GM12892 (cell line): ENCODE data around the gene NANS.

Source experiments
- POLR2A ChIP-seq: IDR thresholded peaks from 2 replicates; pipeline ENCODE4 v1.6.1; 2011; ENCODE audit warnings: low read depth, low read length, control low read depth
- POLR2AphosphoS5 ChIP-seq: IDR thresholded peaks from 2 replicates; pipeline ENCODE4 v1.6.1; 2011; ENCODE audit warnings: low read depth, low read length, control low read depth
- TAF1 ChIP-seq: IDR thresholded peaks from 2 replicates; pipeline ENCODE4 v1.6.1; 2011; ENCODE audit warnings: low read depth, mild to moderate bottlenecking, control low read depth, low read length, borderline replicate concordance

GRCh38 chr9:98020476-98021145, 35.9 kb upstream of the NANS start:
- TF ChIP-seq POLR2A = no peak
- TF ChIP-seq POLR2AphosphoS5 = no peak
- no peak for TF ChIP-seq TAF1
